ENCODE results near the gene GTF2B.

The GTF2B gene

GRCh38 chr1:88891951-88892340, 579 bp upstream of the GTF2B start:
- Histone ChIP-seq H3K27ac (ENCODE audit: low read depth, low read length) (no peak overlapping the region), H2BK15ac (replicated peaks; ENCODE audit: low read depth) (no peak overlapping the region), H2BK5ac (ENCODE audit: low read length) (no peak overlapping the region), H2AK5ac (ENCODE audit: low read length) (no peak overlapping the region), H3K4me1 (ENCODE audit: control insufficient read depth, low read depth, low read length) (peaks cover 4% of the 10 kb centered on the region), H3K27me3 (ENCODE audit: insufficient read depth, low read length, poor library complexity) (no peaks in the 10 kb centered on the region), H4K8ac (ENCODE audit: low read depth, low read length) (peak overlapping the region; percentile 76), H3K56ac (ENCODE audit: low read length) (peak overlapping the region; percentile 3), H3K18ac (ENCODE audit: low read length) (peak overlapping the region; percentile 69), H3K4me2 (ENCODE audit: low read length) (peak overlapping the region; percentile 1), H3K4me3 (ENCODE audit: low read length) (no peak overlapping the region), H3K36me3 (ENCODE audit: control insufficient read depth, insufficient read depth, low read length) (no peaks in the 10 kb centered on the region), H4K5ac (ENCODE audit: low read length) (no peak overlapping the region), H2BK120ac (ENCODE audit: low read depth, low read length) (no peak overlapping the region), H3K79me2 (ENCODE audit: control insufficient read depth, insufficient read depth, low read length) (peaks cover 9% of the 10 kb centered on the region), H3K23ac (ENCODE audit: low read length) (no peak overlapping the region), H3K79me1 (ENCODE audit: low read length) (peaks cover 4% of the 10 kb centered on the region), H3K9ac (ENCODE audit: low read length) (no peak overlapping the region), H3K4ac (ENCODE audit: low read depth, low read length) (no peak overlapping the region)
- no peak for DNase-seq
- WGBS (ENCODE audit: extremely low coverage, insufficient coverage, low lambda C conversion rate): no CpG with 5 or more reads among the region's 10 CpGs

GRCh38 chr1:88890791-88891317, 513 bp downstream of the GTF2B start:
- H2BK5ac ChIP-seq (ENCODE audit: low read length): no peak overlapping the region
- H3K79me2 ChIP-seq (ENCODE audit: control insufficient read depth, insufficient read depth, low read length): peaks cover 9% of the 10 kb centered on the region
- no peak overlapping the region for H3K18ac ChIP-seq (ENCODE audit: low read length)
- no peak overlapping the region for H3K27ac ChIP-seq (ENCODE audit: low read depth, low read length)
- peak overlapping the region; percentile 13 for H3K4me2 ChIP-seq (ENCODE audit: low read length)
- no peaks in the 10 kb centered on the region for H3K27me3 ChIP-seq (ENCODE audit: insufficient read depth, low read length, poor library complexity)
- no peak overlapping the region for H4K8ac ChIP-seq (ENCODE audit: low read depth, low read length)
- H2BK15ac ChIP-seq (replicated peaks; ENCODE audit: low read depth): no peak overlapping the region
- H3K36me3 ChIP-seq (ENCODE audit: control insufficient read depth, insufficient read depth, low read length): no peaks in the 10 kb centered on the region
- peaks cover 4% of the 10 kb centered on the region for H3K79me1 ChIP-seq (ENCODE audit: low read length)
- DNase-seq: peak; percentile 57
- peak overlapping the region; percentile 46 for H3K56ac ChIP-seq (ENCODE audit: low read length)
- no peak overlapping the region for H4K5ac ChIP-seq (ENCODE audit: low read length)
- no peak overlapping the region for H3K23ac ChIP-seq (ENCODE audit: low read length)
- no CpG with 5 or more reads among the region's 18 CpGs for WGBS (ENCODE audit: extremely low coverage, insufficient coverage, low lambda C conversion rate)
- H3K4me3 ChIP-seq (ENCODE audit: low read length): peak overlapping the region; percentile 44
- no peak overlapping the region for H3K4ac ChIP-seq (ENCODE audit: low read depth, low read length)
- no peak overlapping the region for H2AK5ac ChIP-seq (ENCODE audit: low read length)
- no peak overlapping the region for H2BK120ac ChIP-seq (ENCODE audit: low read depth, low read length)
- H3K9ac ChIP-seq (ENCODE audit: low read length): peak overlapping the region; percentile 63
- peaks cover 4% of the 10 kb centered on the region for H3K4me1 ChIP-seq (ENCODE audit: control insufficient read depth, low read depth, low read length)

- Histone ChIP-seq H3K9ac (ENCODE audit: low read length) (peak overlapping the region; percentile 27), H2AK5ac (ENCODE audit: low read length) (no peak overlapping the region), H3K79me2 (ENCODE audit: control insufficient read depth, insufficient read depth, low read length) (peaks cover 9% of the 10 kb centered on the region), H3K79me1 (ENCODE audit: low read length) (peaks cover 4% of the 10 kb centered on the region), H2BK15ac (replicated peaks; ENCODE audit: low read depth) (no peak overlapping the region), H4K5ac (ENCODE audit: low read length) (no peak overlapping the region), H3K27me3 (ENCODE audit: insufficient read depth, low read length, poor library complexity) (no peaks in the 10 kb centered on the region), H3K27ac (ENCODE audit: low read depth, low read length) (no peak overlapping the region), H4K8ac (ENCODE audit: low read depth, low read length) (no peak overlapping the region), H3K4ac (ENCODE audit: low read depth, low read length) (no peak overlapping the region), H3K4me3 (ENCODE audit: low read length) (no peak overlapping the region), H2BK5ac (ENCODE audit: low read length) (no peak overlapping the region), H3K4me1 (ENCODE audit: control insufficient read depth, low read depth, low read length) (peaks cover 4% of the 10 kb centered on the region), H3K36me3 (ENCODE audit: control insufficient read depth, insufficient read depth, low read length) (no peaks in the 10 kb centered on the region), H3K4me2 (ENCODE audit: low read length) (peak overlapping the region; percentile 40), H3K56ac (ENCODE audit: low read length) (no peak overlapping the region), H2BK120ac (ENCODE audit: low read depth, low read length) (no peak overlapping the region), H3K18ac (ENCODE audit: low read length) (no peak overlapping the region), H3K23ac (ENCODE audit: low read length) (no peak overlapping the region)
- no CpG with 5 or more reads among the region's 2 CpGs for WGBS (ENCODE audit: extremely low coverage, insufficient coverage, low lambda C conversion rate)
- DNase-seq: no peak
These were observed 1.2 kb downstream of the GTF2B start for GRCh38 chr1:88890131-88890530.

GRCh38 chr1:88888750-88889149, 2.6 kb downstream of the GTF2B start:
- H2AK5ac ChIP-seq (ENCODE audit: low read length): no peak overlapping the region
- H3K4ac ChIP-seq (ENCODE audit: low read depth, low read length): no peak overlapping the region
- WGBS (ENCODE audit: extremely low coverage, insufficient coverage, low lambda C conversion rate): no CpG with 5 or more reads among the region's 1 CpG
- no peak overlapping the region for H2BK15ac ChIP-seq (replicated peaks; ENCODE audit: low read depth)
- peaks cover 4% of the 10 kb centered on the region for H3K79me1 ChIP-seq (ENCODE audit: low read length)
- no peak overlapping the region for H2BK120ac ChIP-seq (ENCODE audit: low read depth, low read length)
- H3K4me2 ChIP-seq (ENCODE audit: low read length): no peak overlapping the region
- no peak overlapping the region for H3K27ac ChIP-seq (ENCODE audit: low read depth, low read length)
- H3K36me3 ChIP-seq (ENCODE audit: control insufficient read depth, insufficient read depth, low read length): no peaks in the 10 kb centered on the region
- H3K4me1 ChIP-seq (ENCODE audit: control insufficient read depth, low read depth, low read length): peaks cover 4% of the 10 kb centered on the region
- H3K56ac ChIP-seq (ENCODE audit: low read length): no peak overlapping the region
- DNase-seq: no peak
- H3K23ac ChIP-seq (ENCODE audit: low read length): no peak overlapping the region
- peaks cover 9% of the 10 kb centered on the region for H3K79me2 ChIP-seq (ENCODE audit: control insufficient read depth, insufficient read depth, low read length)
- no peak overlapping the region for H3K9ac ChIP-seq (ENCODE audit: low read length)
- H3K27me3 ChIP-seq (ENCODE audit: insufficient read depth, low read length, poor library complexity): no peaks in the 10 kb centered on the region
- H4K8ac ChIP-seq (ENCODE audit: low read depth, low read length): no peak overlapping the region
- no peak overlapping the region for H3K4me3 ChIP-seq (ENCODE audit: low read length)
- H2BK5ac ChIP-seq (ENCODE audit: low read length): no peak overlapping the region
- no peak overlapping the region for H4K5ac ChIP-seq (ENCODE audit: low read length)
- H3K18ac ChIP-seq (ENCODE audit: low read length): no peak overlapping the region

- Histone ChIP-seq H3K18ac (ENCODE audit: low read length) (no peak overlapping the region), H3K79me2 (ENCODE audit: control insufficient read depth, insufficient read depth, low read length) (peaks cover 9% of the 10 kb centered on the region), H3K27me3 (ENCODE audit: insufficient read depth, low read length, poor library complexity) (no peaks in the 10 kb centered on the region), H3K27ac (ENCODE audit: low read depth, low read length) (no peak overlapping the region), H2BK15ac (replicated peaks; ENCODE audit: low read depth) (no peak overlapping the region), H2AK5ac (ENCODE audit: low read length) (no peak overlapping the region), H3K4ac (ENCODE audit: low read depth, low read length) (no peak overlapping the region), H3K23ac (ENCODE audit: low read length) (no peak overlapping the region), H3K79me1 (ENCODE audit: low read length) (peaks cover 4% of the 10 kb centered on the region), H3K4me3 (ENCODE audit: low read length) (no peak overlapping the region), H3K4me1 (ENCODE audit: control insufficient read depth, low read depth, low read length) (peaks cover 2% of the 10 kb centered on the region), H3K4me2 (ENCODE audit: low read length) (no peak overlapping the region), H4K5ac (ENCODE audit: low read length) (no peak overlapping the region), H4K8ac (ENCODE audit: low read depth, low read length) (no peak overlapping the region), H3K36me3 (ENCODE audit: control insufficient read depth, insufficient read depth, low read length) (no peaks in the 10 kb centered on the region), H2BK5ac (ENCODE audit: low read length) (no peak overlapping the region), H3K9ac (ENCODE audit: low read length) (no peak overlapping the region), H3K56ac (ENCODE audit: low read length) (no peak overlapping the region), H2BK120ac (ENCODE audit: low read depth, low read length) (no peak overlapping the region)
- no peak for DNase-seq
- WGBS (ENCODE audit: extremely low coverage, insufficient coverage, low lambda C conversion rate): no CpG with 5 or more reads among the region's 3 CpGs
These were observed 5.4 kb downstream of the GTF2B start for GRCh38 chr1:88885933-88886332.

GRCh38 chr1:88883156-88883555, 8.2 kb downstream of the GTF2B start:
- Histone ChIP-seq H3K4me1 (ENCODE audit: control insufficient read depth, low read depth, low read length) (no peaks in the 10 kb centered on the region), H3K23ac (ENCODE audit: low read length) (no peak overlapping the region), H4K8ac (ENCODE audit: low read depth, low read length) (no peak overlapping the region), H3K9ac (ENCODE audit: low read length) (no peak overlapping the region), H3K27me3 (ENCODE audit: insufficient read depth, low read length, poor library complexity) (no peaks in the 10 kb centered on the region), H2BK15ac (replicated peaks; ENCODE audit: low read depth) (no peak overlapping the region), H3K79me1 (ENCODE audit: low read length) (no peaks in the 10 kb centered on the region), H3K27ac (ENCODE audit: low read depth, low read length) (no peak overlapping the region), H3K18ac (ENCODE audit: low read length) (no peak overlapping the region), H4K5ac (ENCODE audit: low read length) (no peak overlapping the region), H2BK120ac (ENCODE audit: low read depth, low read length) (no peak overlapping the region), H3K4me3 (ENCODE audit: low read length) (no peak overlapping the region), H3K4me2 (ENCODE audit: low read length) (no peak overlapping the region), H2AK5ac (ENCODE audit: low read length) (no peak overlapping the region), H3K79me2 (ENCODE audit: control insufficient read depth, insufficient read depth, low read length) (no peaks in the 10 kb centered on the region), H3K4ac (ENCODE audit: low read depth, low read length) (no peak overlapping the region), H3K56ac (ENCODE audit: low read length) (no peak overlapping the region), H2BK5ac (ENCODE audit: low read length) (no peak overlapping the region), H3K36me3 (ENCODE audit: control insufficient read depth, insufficient read depth, low read length) (no peaks in the 10 kb centered on the region)
- no CpG with 5 or more reads among the region's 3 CpGs for WGBS (ENCODE audit: extremely low coverage, insufficient coverage, low lambda C conversion rate)
- no peak for DNase-seq

Measured in mesendoderm (in vitro differentiated cells).